Astrocyte (in vitro differentiated cells and primary cell): Measurements from ENCODE around the gene LNPK.

ENCODE experiments used
- EZH2 ChIP-seq: IDR thresholded peaks from 2 replicates; pipeline ENCODE4 v1.6.1; 2012; ENCODE audit warnings: mild to moderate bottlenecking, low read length, inconsistent platforms; ENCODE audit not compliant: insufficient read depth
- TF ChIP-seq, protein P1 (sequence below): IDR thresholded peaks from 2 replicates; pipeline ENCODE4 v1.5.1; 2011; ENCODE audit warnings: low read depth, mild to moderate bottlenecking, inconsistent platforms, low read length, moderate library complexity; ENCODE audit not compliant: insufficient read depth

DNA sequence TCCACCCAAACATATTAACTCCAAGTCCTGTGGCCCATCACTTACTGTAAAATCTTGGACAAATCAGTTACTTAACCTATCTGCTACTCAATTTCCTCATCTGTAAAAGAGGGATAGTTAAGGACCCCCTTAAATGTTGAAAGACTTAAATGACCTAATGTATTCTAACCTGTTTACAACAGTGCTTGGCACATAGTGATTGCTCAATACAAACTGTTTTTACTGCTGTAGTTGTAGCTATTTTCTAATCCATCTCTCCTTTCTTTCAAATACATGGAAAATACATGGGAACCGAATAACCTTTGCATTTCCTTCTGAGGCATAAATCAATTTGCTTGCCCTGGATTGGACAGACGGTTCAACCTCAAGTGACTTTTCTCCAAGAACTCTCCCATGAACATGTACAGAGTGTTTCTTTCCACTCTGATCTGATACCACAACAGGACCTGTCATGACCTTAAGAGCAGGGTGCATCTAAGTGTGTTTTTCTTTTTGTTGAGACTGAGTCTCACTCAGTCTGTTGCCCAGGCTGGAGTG is 2.7 kb downstream of the LNPK start:
- TF ChIP-seq, protein P1, sequence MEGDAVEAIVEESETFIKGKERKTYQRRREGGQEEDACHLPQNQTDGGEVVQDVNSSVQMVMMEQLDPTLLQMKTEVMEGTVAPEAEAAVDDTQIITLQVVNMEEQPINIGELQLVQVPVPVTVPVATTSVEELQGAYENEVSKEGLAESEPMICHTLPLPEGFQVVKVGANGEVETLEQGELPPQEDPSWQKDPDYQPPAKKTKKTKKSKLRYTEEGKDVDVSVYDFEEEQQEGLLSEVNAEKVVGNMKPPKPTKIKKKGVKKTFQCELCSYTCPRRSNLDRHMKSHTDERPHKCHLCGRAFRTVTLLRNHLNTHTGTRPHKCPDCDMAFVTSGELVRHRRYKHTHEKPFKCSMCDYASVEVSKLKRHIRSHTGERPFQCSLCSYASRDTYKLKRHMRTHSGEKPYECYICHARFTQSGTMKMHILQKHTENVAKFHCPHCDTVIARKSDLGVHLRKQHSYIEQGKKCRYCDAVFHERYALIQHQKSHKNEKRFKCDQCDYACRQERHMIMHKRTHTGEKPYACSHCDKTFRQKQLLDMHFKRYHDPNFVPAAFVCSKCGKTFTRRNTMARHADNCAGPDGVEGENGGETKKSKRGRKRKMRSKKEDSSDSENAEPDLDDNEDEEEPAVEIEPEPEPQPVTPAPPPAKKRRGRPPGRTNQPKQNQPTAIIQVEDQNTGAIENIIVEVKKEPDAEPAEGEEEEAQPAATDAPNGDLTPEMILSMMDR = no peak
- TF ChIP-seq EZH2 = no peak
